ENCODE data around the gene FAM43B. TPM values are rescaled to one million over a fixed set of nuclear protein-coding genes. Genes with fewer than 3 reads are reported as not detected.

Gene FAM43B
- polyA plus RNA-seq, 3 donors, result not detected

DNA sequence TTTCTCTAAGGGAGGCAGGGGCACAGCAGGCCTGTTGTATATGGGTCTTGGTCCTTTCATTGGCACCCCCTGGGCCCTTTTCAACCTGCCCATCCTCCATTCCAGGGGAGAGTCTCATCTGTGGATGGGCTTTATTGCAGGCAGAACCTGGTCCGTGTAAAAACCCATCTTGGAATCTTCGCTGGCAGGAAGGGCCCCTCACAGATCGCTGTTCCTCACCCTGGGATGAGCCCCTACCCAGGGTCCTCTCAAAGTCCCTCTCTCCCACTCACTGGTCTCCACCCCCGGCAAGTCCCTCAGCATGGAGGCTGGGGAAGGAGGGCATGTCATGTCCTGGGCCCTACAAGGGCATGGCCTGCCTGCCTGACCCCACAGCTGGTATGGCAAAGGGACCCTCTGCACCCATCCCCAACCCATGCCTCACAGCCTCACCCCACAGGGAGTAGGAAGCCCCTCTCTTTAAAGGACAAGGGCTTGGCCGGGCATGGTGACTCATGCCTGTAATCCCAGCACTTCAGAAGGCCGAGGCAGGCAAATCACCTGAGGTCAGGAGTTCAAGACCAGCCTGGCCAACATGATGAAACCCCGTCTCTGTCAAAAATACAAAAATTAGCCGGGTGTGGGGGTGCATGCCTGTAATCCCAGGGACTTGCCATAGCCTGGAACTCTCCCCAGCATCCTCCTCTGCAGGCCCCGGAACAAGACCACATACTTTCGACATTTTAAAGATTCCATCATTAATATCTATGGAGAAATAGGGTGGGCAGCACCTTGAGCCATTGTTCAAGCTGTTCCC, 23.4 kb downstream of the FAM43B start:
- Histone ChIP-seq H3K79me2 (ENCODE audit: insufficient read depth, low read length) (no peaks in the 10 kb centered on the region), H3K9ac (ENCODE audit: insufficient read depth, low read length, poor library complexity, severe bottlenecking) (no peak overlapping the region), H3K36me3 (replicated peaks in 1 of 2; ENCODE audit: control insufficient read depth in 1 of 2, insufficient read depth in 2 of 2, low read length in 2 of 2) (no peaks in the 10 kb centered on the region), H3K4me1 (ENCODE audit: control insufficient read depth in 1 of 2, insufficient read depth in 2 of 2, low read length in 2 of 2) (peaks cover 17% of the 10 kb centered on the region in 2 donors), H2AFZ (ENCODE audit: insufficient read depth, low read depth, low read length, poor library complexity, severe bottlenecking) (peak overlapping the region; percentile 41), H3K9me3 (replicated peaks in 1 of 2; ENCODE audit: control insufficient read depth in 1 of 2, insufficient read depth in 1 of 2, low read length in 2 of 2) (peaks cover 0 to 3% of the 10 kb centered on the region in 2 donors), H3K4me3 (replicated peaks in 1 of 3; ENCODE audit: low read depth in 2 of 3, low read length in 3 of 3) (no peak overlapping the region), H3K27me3 (ENCODE audit: control insufficient read depth in 2 of 2, insufficient read depth in 2 of 2, low read length in 2 of 2) (peaks cover 5 to 7% of the 10 kb centered on the region in 2 donors), H3K27ac (ENCODE audit: low read depth in 1 of 2, low read length in 2 of 2) (no peak overlapping the region), H4K20me1 (ENCODE audit: insufficient read depth, low read length) (no peaks in the 10 kb centered on the region), H3K4me2 (replicated peaks; ENCODE audit: extremely low read depth, low read length, poor library complexity, severe bottlenecking) (no peak overlapping the region)
- peak in 1 of 3 donors; percentile 17 for DNase-seq
- H3K4me3 Mint-ChIP-seq, result peak overlapping the region in 1 of 2 donors; percentile 42
- intact Hi-C loops (cut with micrococcal nuclease), result loop anchor here (1.0 to 10.0 kb wide), 5 partner anchors 51 to 159 kb away; partner anchors contain the start of genes PINK1 (in 1 of the 2) and SH2D5 (in 1 of the 2)
- peaks cover 15 to 28% (median 19%) of the 10 kb centered on the region in 3 donors for H3K27me3 Mint-ChIP-seq (ENCODE audit: low read depth in 3 of 3)
- H3K27ac Mint-ChIP-seq, result peak overlapping the region in 5 of 7 donors; percentile 46 to 80 (median 59)
- H3K9me3 Mint-ChIP-seq, result peaks cover 0 to 10% (median 7%) of the 10 kb centered on the region in 7 donors
- 68% methylated on average over 4 of the region's 10 CpGs for WGBS (ENCODE audit: insufficient coverage)
- peak; percentile 5 for TF ChIP-seq CTCF (IDR thresholded peaks at IDR 0.05)
- peaks cover 21% of the 10 kb centered on the region for H3K4me1 Mint-ChIP-seq
- H3K36me3 Mint-ChIP-seq, result no peaks in the 10 kb centered on the region

DNA sequence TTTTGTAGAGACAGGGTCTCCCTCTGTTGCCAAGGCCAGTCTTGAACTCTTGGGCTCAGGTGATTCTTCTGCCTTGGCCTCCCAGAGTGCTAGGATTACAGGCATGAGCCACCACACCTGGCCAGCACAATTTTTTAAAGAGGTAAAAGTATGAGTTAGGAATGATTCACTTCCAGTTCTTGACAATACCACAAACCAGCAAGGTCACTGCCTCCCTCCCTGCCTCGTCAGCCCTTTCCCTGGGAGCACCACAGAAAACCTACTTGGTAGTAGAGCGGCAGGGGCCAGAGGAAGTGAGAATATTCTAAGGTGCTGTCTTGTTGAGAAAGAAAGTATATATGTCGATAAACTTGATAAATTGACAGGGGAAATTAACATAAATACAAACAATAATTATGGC, 25.7 kb downstream of the FAM43B start:
- no peaks in the 10 kb centered on the region for H3K36me3 ChIP-seq (replicated peaks in 1 of 2; ENCODE audit: control insufficient read depth in 1 of 2, insufficient read depth in 2 of 2, low read length in 2 of 2)
- Mint-ChIP-seq H3K36me3 (no peaks in the 10 kb centered on the region), H3K4me1 (peaks cover 21% of the 10 kb centered on the region), H3K4me3 (no peak overlapping the region), H3K9me3 (peaks cover 0 to 6% (median 0%) of the 10 kb centered on the region in 7 donors), H3K27ac (no peak overlapping the region), H3K27me3 (ENCODE audit: low read depth in 3 of 3) (peaks cover 8 to 18% (median 10%) of the 10 kb centered on the region in 3 donors)
- no peaks in the 10 kb centered on the region for H3K79me2 ChIP-seq (ENCODE audit: insufficient read depth, low read length)
- no peak for DNase-seq
- no peak overlapping the region for H3K9ac ChIP-seq (ENCODE audit: insufficient read depth, low read length, poor library complexity, severe bottlenecking)
- no peak for TF ChIP-seq CTCF (IDR thresholded peaks at IDR 0.05)
- no peak overlapping the region for H3K4me2 ChIP-seq (replicated peaks; ENCODE audit: extremely low read depth, low read length, poor library complexity, severe bottlenecking)
- H3K27me3 ChIP-seq (ENCODE audit: control insufficient read depth in 2 of 2, insufficient read depth in 2 of 2, low read length in 2 of 2), result peaks cover 5% of the 10 kb centered on the region in 2 donors
- intact Hi-C loops (cut with micrococcal nuclease), result loop anchor here in 1 of 2 donors (5.0 to 10.0 kb wide), 3 partner anchors 53 to 157 kb away; partner anchors contain the start of genes PINK1 and SH2D5
- H3K4me3 ChIP-seq (replicated peaks in 1 of 3; ENCODE audit: low read depth in 2 of 3, low read length in 3 of 3), result no peak overlapping the region
- no peak overlapping the region for H3K27ac ChIP-seq (ENCODE audit: low read depth in 1 of 2, low read length in 2 of 2)
- H4K20me1 ChIP-seq (ENCODE audit: insufficient read depth, low read length), result no peaks in the 10 kb centered on the region
- peaks cover 17% of the 10 kb centered on the region in 2 donors for H3K4me1 ChIP-seq (ENCODE audit: control insufficient read depth in 1 of 2, insufficient read depth in 2 of 2, low read length in 2 of 2)
- no CpG with 5 or more reads among the region's 3 CpGs for WGBS (ENCODE audit: insufficient coverage)
- no peak overlapping the region for H2AFZ ChIP-seq (ENCODE audit: insufficient read depth, low read depth, low read length, poor library complexity, severe bottlenecking)
- H3K9me3 ChIP-seq (replicated peaks in 1 of 2; ENCODE audit: control insufficient read depth in 1 of 2, insufficient read depth in 1 of 2, low read length in 2 of 2), result no peaks in the 10 kb centered on the region
